CD4-positive, alpha-beta T cell treated with Interleukin-6 at 100 ng/mL for 8 hours (primary cell): ENCODE measurements around the gene PLA2G4F.

Experiments
- DNase-seq: peaks from one replicate; pipeline ENCODE4 v3.0.0-alpha.2; 2020; ENCODE audit warnings: mixed read lengths, low spot score

Gene PLA2G4F

GRCh38 chr15:42148808-42149492 is 7.5 kb downstream of the PLA2G4F start:
- no peak for DNase-seq

GRCh38 chr15:42147431-42147735 is 9.1 kb downstream of the PLA2G4F start:
- DNase-seq, result no peak

GRCh38 chr15:42146551-42147430 is 9.6 kb downstream of the PLA2G4F start:
- DNase-seq, result no peak

- DNase-seq, result no peak
These were observed 10.6 kb downstream of the PLA2G4F start for GRCh38 chr15:42145546-42146455.

- no peak for DNase-seq
These were observed 11.5 kb downstream of the PLA2G4F start for GRCh38 chr15:42144841-42145375.

- DNase-seq, result no peak
These were observed 12.4 kb downstream of the PLA2G4F start for GRCh38 chr15:42143866-42144625.

- no peak for DNase-seq
These were observed 13.1 kb downstream of the PLA2G4F start for GRCh38 chr15:42143356-42143755.

- DNase-seq, result no peak
These were observed 14.4 kb downstream of the PLA2G4F start for GRCh38 chr15:42141795-42142667.

- DNase-seq, result no peak
These were observed 15.2 kb downstream of the PLA2G4F start for GRCh38 chr15:42141246-42141645.

GRCh38 chr15:42140383-42141070 is 15.9 kb downstream of the PLA2G4F start:
- no peak for DNase-seq

- no peak for DNase-seq
These were observed 16.8 kb downstream of the PLA2G4F start for GRCh38 chr15:42139596-42139995.

GRCh38 chr15:42138968-42139386 is 17.5 kb downstream of the PLA2G4F start:
- no peak for DNase-seq

- no peak for DNase-seq
These were observed 18.0 kb downstream of the PLA2G4F start for GRCh38 chr15:42138411-42138810.

GRCh38 chr15:42137461-42138261 is 18.8 kb downstream of the PLA2G4F start:
- peak; percentile 10 for DNase-seq

- no peak for DNase-seq
These were observed 19.9 kb downstream of the PLA2G4F start for GRCh38 chr15:42136513-42136912.

GRCh38 chr15:42135351-42135750 is 21.1 kb downstream of the PLA2G4F start:
- no peak for DNase-seq

- DNase-seq, result no peak
These were observed 21.7 kb downstream of the PLA2G4F start for GRCh38 chr15:42134617-42135245.

GRCh38 chr15:42133886-42134502 is 22.4 kb downstream of the PLA2G4F start:
- peak; percentile 18 for DNase-seq
